Fibroblast of villous mesenchyme (primary cell): ENCODE data around the gene TMED10. TPM values are rescaled to one million over a fixed set of nuclear protein-coding genes. Genes with fewer than 3 reads are reported as not detected.
"Not testable (repeated sequence)": the region's sequence is repeated elsewhere in the genome, so short reads cannot be mapped to it uniquely, and the experiment has no call there.

Experiments used
- DNase-seq: peaks from one replicate; pipeline ENCODE4 v3.0.0-alpha.2; 2010; ENCODE audit warnings: low read depth
- H3K4me3 ChIP-seq: 2 replicates; pipeline ENCODE4 v1.5.1; 2011; ENCODE audit warnings: low read depth, mild to moderate bottlenecking, low read length
- total RNA-seq: library from RNA; depleted of rRNA; stranded (reverse); fragments of >200 nt; gene quantifications from 2 replicates; pipeline ENCODE4 v1.2.3, GENCODE V29; 2012
- TF ChIP-seq, protein P1 (sequence below): IDR thresholded peaks from 2 replicates; pipeline ENCODE4 v1.5.1; 2012; ENCODE audit warnings: low read depth, mild to moderate bottlenecking, low read length; ENCODE audit not compliant: insufficient read depth

Gene TMED10
- total RNA-seq, 1 donor = 279 TPM

DNA sequence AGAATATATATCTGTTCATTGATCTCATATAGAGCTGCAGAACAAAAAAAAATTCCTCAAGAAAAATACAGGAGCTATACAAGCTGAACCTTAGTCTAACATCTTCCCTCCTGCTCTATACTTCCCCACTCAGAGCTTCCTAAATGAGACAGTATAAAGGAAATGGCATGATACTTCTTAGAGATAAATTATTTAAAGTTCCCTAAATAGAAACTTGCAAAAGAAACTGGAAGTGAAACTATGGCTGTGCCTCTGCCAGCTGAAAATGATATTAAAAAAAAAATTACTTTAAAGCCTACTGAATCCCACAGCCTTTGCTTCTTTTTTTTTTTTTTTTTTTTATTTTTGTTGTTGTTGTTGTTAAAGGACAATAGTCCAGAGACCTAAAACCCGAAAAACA lies 37.9 kb downstream of the TMED10 start:
- TF ChIP-seq, protein P1, sequence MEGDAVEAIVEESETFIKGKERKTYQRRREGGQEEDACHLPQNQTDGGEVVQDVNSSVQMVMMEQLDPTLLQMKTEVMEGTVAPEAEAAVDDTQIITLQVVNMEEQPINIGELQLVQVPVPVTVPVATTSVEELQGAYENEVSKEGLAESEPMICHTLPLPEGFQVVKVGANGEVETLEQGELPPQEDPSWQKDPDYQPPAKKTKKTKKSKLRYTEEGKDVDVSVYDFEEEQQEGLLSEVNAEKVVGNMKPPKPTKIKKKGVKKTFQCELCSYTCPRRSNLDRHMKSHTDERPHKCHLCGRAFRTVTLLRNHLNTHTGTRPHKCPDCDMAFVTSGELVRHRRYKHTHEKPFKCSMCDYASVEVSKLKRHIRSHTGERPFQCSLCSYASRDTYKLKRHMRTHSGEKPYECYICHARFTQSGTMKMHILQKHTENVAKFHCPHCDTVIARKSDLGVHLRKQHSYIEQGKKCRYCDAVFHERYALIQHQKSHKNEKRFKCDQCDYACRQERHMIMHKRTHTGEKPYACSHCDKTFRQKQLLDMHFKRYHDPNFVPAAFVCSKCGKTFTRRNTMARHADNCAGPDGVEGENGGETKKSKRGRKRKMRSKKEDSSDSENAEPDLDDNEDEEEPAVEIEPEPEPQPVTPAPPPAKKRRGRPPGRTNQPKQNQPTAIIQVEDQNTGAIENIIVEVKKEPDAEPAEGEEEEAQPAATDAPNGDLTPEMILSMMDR = no peak
- no peak overlapping the region for H3K4me3 ChIP-seq
- DNase-seq = no peak

DNA sequence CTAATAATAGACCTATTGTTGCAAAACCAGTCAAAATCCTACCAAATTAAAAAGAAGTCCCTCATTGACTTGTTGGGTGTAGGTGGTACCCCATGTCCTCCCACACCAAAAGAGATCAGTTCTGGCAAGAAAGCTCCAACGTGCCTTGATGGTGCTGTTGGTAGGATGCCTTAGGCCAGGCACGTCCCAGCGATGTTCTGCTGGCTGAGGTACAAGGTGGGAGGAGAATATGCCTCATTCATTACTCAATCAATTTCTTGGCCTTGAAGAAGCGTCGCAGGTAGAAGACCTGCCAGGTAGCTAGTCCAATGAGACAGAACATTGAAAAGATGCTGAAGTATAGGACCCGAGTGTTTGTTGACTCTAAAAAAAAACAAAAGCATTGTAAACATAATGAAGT lies 41.8 kb downstream of the TMED10 start:
- DNase-seq = no peak
- TF ChIP-seq, protein P1 = no peak
- no peak overlapping the region for H3K4me3 ChIP-seq

DNA sequence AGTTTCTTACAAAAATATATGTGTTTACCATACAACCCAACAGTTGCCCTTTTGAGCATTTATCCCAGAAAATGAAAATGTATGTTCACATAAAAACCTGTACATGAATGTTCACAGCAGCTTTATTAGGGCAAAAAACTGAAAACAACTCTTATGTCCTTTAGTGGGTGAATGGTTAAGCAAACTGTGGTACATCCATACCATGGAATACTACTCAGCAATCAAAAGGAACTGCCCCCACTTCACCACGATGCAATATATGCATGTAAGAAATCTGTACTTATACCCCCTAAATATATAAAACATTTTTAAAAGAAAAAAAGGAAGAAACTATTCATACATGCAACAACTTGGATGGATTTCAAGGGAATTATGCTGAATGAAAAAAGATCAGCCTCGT lies 42.8 kb downstream of the TMED10 start:
- H3K4me3 ChIP-seq = no peak overlapping the region
- TF ChIP-seq, protein P1 = no peak
- DNase-seq = no peak

DNA sequence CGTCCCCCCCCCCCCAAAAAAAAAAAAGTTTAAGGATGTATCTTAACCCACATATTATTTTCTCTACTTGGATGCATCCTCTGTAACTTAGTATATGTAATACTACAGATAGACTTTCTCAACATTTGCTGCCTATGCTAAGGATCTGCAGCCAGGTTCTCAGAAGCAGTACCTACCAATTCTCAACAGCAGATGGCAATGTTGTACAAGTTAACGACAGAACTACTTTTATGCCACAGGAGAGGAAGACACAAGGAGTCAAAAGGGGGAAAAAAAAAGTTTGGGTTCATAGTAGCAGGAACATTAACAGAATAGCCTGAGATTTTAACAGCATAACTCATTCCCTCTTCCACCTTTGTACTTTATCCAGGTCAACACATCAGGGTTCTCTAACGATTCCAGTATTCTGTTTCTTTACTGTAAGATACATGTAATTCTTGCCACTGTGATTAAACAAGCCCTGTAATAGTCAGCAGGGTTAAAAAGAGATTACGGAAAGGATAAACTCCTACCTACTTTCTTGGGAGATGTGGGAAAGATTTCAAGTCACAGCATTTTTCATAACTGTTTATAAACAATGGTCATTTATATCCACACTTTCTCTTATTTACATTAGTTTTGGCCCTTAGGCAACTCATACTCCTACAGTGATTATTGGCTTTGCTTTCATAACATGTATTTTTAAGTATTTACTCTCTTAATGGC lies 43.9 kb downstream of the TMED10 start:
- peak; percentile 82 for DNase-seq
- H3K4me3 ChIP-seq = no peak overlapping the region
- TF ChIP-seq, protein P1 = peak; percentile 77

DNA sequence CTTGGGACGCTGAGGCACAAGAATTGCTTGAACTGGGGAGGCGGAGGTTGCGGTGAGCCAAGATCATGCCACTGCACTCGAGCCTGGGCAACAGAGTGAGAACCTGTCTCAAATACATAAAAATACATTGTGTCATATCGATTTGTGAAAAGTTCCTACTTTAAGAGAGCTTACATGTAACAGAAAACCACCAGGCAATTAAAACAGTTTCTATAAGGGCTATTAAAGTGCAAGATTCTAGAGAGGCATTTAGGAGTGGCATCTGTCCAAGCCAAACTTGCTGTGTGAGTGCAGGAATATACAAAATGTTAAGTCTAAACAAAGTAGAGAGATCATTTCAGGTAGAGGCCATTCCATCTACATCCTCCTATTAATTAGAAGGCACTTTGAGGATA lies 47.8 kb downstream of the TMED10 start:
- DNase-seq = no peak
- TF ChIP-seq, protein P1 = no peak
- no peak overlapping the region for H3K4me3 ChIP-seq

DNA sequence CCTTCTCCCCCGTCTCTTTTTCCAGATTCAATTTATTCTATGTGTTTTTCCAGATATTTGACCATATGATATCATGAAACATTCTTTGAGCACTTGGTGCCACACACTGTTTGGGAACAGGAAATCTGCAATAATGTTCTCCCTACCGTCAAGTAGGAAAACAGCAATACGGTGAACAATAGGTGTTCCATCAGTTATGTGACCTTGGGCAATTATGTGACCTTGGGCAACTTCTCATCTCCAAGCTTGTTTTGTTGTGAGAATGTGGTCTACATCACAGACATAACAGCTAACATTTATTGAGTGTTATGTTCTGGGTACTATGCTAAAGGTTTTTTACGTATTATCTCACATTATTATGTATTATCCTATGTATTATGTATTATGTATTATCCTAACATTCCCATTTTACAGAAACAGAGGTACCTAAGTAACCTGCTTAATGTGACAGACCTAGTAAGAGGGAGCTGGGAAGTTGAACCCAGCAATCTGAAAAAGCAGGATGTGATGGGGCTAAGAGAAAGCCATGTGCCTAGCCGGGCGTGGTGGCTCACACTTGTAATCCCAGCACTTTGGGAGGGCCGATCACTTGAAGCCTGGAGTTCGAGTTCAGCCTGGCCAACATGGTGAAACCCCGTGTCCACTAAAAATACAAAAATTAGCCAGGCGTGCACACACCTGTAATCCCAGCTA lies 48.4 kb downstream of the TMED10 start:
- DNase-seq = no peak
- TF ChIP-seq, protein P1 = no peak
- peak overlapping the region; percentile 68 for H3K4me3 ChIP-seq

DNA sequence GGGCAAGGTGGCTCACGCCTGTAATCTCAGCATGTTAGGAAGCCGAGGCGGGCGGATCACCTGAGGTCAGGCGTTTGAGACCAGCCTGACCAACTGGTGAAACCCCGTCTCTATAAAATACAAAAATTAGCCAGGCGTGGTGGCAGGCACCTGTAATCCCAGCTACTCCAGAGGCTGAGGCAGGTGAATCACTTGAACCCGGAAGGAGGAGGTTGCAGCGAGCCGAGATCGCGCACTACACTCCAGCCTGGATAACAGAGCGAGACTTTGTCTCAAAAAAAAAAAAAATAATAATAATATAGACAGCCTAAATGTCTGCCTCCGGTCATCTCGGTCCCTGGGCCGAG lies 49.0 kb downstream of the TMED10 start:
- H3K4me3 ChIP-seq = peak overlapping the region; percentile 68
- DNase-seq = not testable (repeated sequence)
